IPS-NIHi11 (cell line): Measurements from ENCODE around the gene FBXO48.

Experiments used
- DNase-seq: peaks from one replicate; pipeline ENCODE4 v3.0.0; 2012; ENCODE audit warnings: mixed read lengths, low spot score

The FBXO48 gene

GRCh38 chr2:68412127-68412819 lies 54.8 kb downstream of the FBXO48 start:
- no peak for DNase-seq

GRCh38 chr2:68411397-68412126 lies 55.5 kb downstream of the FBXO48 start:
- DNase-seq = no peak
